GM12872 (cell line): ENCODE results near the gene ITGA4.

Experiments
- TF ChIP-seq, protein P1 (sequence below): IDR thresholded peaks from 3 replicates; pipeline ENCODE4 v1.5.1; 2011; ENCODE audit warnings: low read depth, mild to moderate bottlenecking, low read length, moderate library complexity; ENCODE audit not compliant: insufficient read depth

ITGA4 gene

DNA sequence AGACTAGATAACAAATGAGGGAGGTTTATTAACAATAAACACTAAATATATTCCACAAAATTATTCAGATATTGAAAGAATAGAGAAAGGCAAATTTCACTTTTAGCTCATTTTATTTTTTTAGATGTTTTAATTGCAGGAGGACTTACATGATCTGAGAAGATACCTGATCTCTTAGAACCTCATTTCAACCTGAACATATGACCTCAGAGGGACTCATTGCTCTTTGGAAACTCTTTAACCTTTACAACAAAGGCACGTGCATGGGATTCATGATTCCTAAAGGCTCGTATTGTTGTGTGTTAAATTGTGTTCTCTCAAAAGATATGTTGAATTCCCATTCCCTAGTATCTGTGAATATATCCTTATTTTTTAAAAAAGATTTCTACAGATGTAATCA lies 35.7 kb upstream of the ITGA4 start:
- TF ChIP-seq, protein P1, sequence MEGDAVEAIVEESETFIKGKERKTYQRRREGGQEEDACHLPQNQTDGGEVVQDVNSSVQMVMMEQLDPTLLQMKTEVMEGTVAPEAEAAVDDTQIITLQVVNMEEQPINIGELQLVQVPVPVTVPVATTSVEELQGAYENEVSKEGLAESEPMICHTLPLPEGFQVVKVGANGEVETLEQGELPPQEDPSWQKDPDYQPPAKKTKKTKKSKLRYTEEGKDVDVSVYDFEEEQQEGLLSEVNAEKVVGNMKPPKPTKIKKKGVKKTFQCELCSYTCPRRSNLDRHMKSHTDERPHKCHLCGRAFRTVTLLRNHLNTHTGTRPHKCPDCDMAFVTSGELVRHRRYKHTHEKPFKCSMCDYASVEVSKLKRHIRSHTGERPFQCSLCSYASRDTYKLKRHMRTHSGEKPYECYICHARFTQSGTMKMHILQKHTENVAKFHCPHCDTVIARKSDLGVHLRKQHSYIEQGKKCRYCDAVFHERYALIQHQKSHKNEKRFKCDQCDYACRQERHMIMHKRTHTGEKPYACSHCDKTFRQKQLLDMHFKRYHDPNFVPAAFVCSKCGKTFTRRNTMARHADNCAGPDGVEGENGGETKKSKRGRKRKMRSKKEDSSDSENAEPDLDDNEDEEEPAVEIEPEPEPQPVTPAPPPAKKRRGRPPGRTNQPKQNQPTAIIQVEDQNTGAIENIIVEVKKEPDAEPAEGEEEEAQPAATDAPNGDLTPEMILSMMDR, result no peak

- TF ChIP-seq, protein P1, result no peak
Measured at GRCh38 chr2:181426672-181427071, 30.5 kb upstream of the ITGA4 start.

GRCh38 chr2:181430406-181431118 lies 26.6 kb upstream of the ITGA4 start:
- TF ChIP-seq, protein P1, result peak; percentile 61

- TF ChIP-seq, protein P1, result no peak
Measured at GRCh38 chr2:181431674-181432073, 25.5 kb upstream of the ITGA4 start.

DNA sequence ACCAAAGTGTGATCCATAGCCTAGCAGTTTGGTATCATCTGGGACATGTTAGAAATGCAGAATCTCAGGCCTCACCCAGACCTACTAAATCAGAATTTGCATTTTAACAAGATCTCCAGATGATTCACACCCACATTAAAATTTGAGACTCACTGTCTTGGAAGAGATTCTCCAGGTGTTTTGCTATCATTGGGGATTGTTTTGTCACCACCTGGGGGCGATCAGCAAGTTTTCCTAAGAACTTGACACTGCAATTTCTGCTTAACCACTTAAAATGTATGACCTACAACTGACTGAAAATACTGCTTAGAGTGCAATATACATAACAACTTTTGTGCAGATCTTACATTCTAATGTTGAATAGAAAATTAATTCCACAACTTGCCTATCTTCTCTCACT lies 18.9 kb upstream of the ITGA4 start:
- TF ChIP-seq, protein P1, result peak; percentile 45; the same call in 2 of the 3 replicates

GRCh38 chr2:181440344-181440743 lies 16.8 kb upstream of the ITGA4 start:
- TF ChIP-seq, protein P1, result no peak

DNA sequence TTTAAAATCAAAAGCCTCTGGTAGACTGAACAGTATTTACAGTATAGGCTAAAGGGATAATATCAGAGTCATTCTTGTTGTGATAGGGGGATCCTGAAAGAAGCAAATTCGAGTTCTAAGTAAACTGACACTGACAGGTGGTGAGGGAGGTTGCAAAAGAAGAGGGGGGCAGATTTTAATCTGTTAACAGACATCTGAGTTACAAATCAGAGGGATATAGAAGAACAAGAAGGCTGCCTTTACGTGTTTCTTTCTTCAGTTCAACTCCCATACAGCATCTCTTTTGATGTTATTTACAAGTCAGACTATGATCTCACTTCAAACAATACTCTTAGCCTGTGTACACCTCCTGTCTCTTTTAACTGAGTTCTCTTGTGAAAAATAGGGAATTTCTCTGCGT lies 16.3 kb upstream of the ITGA4 start:
- TF ChIP-seq, protein P1, result no peak

- TF ChIP-seq, protein P1, result no peak
Measured at GRCh38 chr2:181441670-181442069, 15.5 kb upstream of the ITGA4 start.
